SH-SY5Y (cell line): Measurements from ENCODE around the gene SETD4.

ENCODE experiments used
- GATA2 ChIP-seq: IDR thresholded peaks from 2 replicates; pipeline ENCODE4 v1.6.1; 2011; ENCODE audit warnings: mild to moderate bottlenecking, low read depth, low read length
- GATA3 ChIP-seq: IDR thresholded peaks from 2 replicates; pipeline ENCODE4 v1.6.1; 2011; ENCODE audit warnings: low read depth, mild to moderate bottlenecking, low read length, moderate library complexity

SETD4 gene

GRCh38 chr21:36089946-36090345 lies 29.6 kb upstream of the SETD4 start:
- TF ChIP-seq GATA3 (no peak), GATA2 (no peak)

DNA sequence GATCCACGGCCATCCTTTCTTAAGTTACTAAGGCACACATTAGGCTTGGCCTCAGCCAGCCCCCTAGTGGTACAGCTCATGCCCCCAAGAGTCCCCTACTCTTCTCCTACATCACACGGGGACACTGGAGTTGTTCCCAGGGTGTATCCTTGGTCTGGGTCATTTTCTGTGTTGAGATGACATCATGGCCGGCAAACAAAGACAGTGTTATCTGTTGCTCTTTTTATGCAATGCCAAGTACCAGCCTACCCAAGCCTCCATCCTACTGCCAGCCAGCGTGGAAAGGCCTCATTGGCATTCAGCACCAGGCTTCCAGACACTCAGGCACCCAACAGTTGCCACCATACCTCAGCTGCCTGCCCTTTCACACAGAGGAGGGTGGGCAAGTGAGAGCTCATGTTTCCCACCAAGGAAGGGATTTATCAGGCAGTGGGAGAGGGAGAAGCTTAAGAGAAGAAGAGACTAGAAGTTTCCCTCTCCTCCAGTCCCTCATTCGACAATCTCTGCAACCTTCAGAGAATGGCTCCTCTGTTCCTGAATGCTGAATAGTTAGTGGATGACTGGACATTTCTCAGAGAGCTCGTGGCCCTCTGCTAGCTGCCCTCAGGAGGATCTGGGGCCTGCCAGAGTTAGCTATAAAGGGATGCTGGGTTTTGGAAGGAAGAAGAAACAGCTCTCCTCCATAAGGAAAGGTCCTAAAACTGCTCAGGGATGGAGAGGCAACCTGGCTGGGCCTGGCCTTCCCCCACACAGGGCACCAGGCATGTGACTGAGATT lies 27.2 kb upstream of the SETD4 start:
- TF ChIP-seq GATA3 (no peak), GATA2 (no peak)

GRCh38 chr21:36082237-36082664 lies 21.9 kb upstream of the SETD4 start:
- TF ChIP-seq GATA3 (no peak), GATA2 (no peak)

DNA sequence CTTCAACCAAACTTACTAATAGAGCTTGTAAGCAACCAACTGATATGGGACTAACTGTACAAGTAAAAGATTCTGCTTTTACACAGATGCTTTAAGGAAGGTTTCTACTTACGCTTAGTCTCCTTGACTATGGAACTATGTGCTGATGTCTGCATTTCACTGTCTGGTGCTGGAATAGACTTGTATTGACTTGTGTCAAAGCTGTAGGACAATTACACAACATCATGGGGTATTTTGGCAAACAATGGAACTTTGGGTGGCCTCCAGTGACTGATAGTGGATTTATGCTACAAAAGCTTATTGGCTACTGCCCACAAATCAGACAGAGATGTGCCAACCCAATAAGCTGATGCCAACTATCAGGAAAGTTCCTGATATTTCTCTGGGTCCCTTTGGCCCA lies 20.1 kb upstream of the SETD4 start:
- TF ChIP-seq GATA3 (no peak), GATA2 (no peak)

DNA sequence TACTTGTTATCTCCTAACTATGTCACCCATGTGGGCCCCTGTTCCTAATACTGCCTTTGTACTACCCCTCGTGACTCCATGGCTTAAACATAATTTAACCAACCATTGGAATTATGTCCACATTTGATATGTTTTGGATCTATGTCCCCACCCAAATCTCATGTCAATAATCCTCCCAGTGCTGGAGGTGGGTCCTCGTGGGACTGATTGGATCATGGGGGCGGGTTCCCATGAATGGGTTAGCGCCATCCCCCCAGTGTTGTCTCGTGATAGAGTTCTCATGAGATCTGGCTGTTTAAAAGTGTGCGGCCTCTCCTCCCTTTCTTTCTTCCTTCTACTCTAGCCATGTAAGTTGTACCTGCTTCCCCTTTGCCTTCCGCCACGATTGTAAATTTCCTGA lies 19.3 kb upstream of the SETD4 start:
- TF ChIP-seq GATA2 (no peak), GATA3 (no peak)

DNA sequence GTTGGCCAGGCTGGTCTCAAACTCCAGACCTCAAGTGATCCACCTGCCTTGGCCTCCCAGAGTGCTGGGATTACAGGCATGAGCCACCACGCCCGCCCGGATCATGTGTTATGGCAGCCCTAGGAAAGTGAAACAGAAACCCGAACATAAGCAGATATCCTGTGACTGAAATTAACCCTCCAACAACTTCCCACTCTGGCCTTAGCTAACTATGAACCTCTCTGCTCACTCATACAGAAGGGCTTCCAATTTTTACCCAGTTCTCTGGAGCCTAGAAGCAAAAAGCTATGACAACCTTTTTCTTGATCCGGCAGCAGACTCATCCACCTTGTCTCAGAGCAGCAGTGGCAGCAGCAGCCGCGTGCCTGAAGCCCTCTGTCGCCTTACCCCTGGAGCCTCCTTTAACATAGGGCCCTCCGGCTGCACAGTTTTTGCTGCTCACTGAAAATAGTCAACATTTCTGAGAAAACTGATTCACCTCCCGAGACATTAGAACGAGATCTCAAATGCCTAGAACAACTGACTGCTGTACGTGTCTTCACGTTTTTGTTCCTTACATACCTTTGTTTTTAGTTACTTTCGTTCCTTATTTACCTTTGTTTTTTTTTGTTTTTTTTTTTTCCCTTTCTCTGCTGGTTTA lies 18.8 kb upstream of the SETD4 start:
- TF ChIP-seq GATA3, result no peak
- no peak for TF ChIP-seq GATA2

GRCh38 chr21:36077758-36078157 lies 17.4 kb upstream of the SETD4 start:
- TF ChIP-seq GATA3, result no peak

GRCh38 chr21:36076878-36077655 lies 16.7 kb upstream of the SETD4 start:
- no peak for TF ChIP-seq GATA3

DNA sequence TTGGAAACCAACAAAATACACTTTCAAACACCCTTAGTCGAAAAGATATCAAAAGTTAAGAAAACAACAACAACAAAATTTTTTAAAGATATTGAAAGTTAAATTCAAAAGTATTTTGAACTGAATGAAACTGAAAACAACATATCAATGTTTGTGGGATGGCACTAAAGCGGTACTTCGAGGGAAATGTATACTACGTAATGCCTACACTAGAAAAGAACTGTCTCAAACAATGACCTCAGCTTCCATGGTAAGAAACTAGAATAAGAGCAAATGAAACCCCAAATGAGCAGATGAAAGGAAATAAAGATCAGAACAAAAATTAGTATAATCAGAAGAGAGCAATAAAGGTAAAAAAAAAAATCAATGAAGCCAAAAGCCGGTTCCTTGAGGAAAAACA lies 15.6 kb upstream of the SETD4 start:
- no peak for TF ChIP-seq GATA2
- TF ChIP-seq GATA3, result no peak

GRCh38 chr21:36075171-36075570 lies 14.8 kb upstream of the SETD4 start:
- no peak for TF ChIP-seq GATA3
- no peak for TF ChIP-seq GATA2

DNA sequence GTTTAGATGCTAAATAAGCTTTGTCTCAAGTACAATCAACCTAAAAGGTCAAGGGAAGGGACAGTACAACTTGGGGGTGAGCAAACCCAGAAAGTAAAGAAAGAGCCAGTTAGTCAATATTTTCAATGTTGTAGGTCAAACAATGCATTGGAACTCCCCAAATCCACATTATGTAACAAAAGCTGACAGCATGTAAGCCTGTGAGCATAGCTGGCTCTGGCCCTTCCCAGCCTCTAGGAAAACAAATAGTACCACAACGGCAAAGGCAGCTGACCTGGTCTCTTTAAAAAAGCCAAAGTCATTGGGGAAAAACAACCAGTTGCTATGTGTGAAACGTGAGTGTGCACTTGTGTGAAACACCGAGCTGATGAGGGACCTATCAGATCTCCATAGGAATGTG lies 12.9 kb upstream of the SETD4 start:
- TF ChIP-seq GATA3, result no peak
- no peak for TF ChIP-seq GATA2

DNA sequence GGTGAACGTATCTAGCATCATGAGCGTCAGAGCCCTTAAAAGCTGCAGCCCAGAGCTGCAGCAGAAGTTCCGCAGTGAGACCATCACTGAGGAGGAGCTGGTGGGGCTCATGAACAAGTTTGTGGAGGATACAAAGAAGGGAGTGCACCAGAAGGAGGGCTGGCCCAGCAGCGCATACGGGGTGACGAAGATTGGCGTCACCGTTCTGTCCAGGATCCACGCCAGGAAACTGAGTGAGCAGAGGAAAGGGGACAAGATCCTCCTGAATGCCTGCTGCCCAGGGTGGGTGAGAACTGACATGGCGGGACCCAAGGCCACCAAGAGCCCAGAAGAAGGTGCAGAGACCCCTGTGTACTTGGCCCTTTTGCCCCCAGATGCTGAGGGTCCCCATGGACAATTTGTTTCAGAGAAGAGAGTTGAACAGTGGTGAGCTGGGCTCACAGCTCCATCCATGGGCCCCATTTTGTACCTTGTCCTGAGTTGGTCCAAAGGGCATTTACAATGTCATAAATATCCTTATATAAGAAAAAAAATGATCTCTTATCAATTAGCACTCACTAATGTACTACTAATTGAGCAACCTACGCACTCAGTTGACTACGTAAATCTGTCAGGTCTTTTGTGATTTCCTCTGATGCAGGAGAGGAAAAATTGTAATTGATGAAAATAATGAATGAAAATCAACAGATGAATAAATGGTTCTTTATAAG lies 12.3 kb upstream of the SETD4 start:
- TF ChIP-seq GATA3 (no peak), GATA2 (no peak)

- no peak for TF ChIP-seq GATA3
- no peak for TF ChIP-seq GATA2
Measured at GRCh38 chr21:36070999-36071398, 10.7 kb upstream of the SETD4 start.
